IMR-90 (cell line): ENCODE results near the gene RBPJ. TPM values are rescaled to one million over a fixed set of nuclear protein-coding genes. Genes with fewer than 3 reads are reported as not detected.

Source experiments
- ATAC-seq: fragments of 200-7000 bp; cut with Tn5 transposase; 2 replicates; pipeline ENCODE4 v1.9.1; 2020; ENCODE audit warnings: low read depth, mild to moderate bottlenecking, moderate library complexity
- BruUV-seq: library from RNA; stranded (reverse); fragments of 400-500 nt; replicated peaks from 2 replicates; lab custom pipeline; 2021; lab: Mats Ljungman, UMichigan
- CTCF ChIA-PET: fragments of 300-600 bp; formaldehyde crosslinking; extraction: SDS; loops from one replicate; lab custom pipeline; 2021; ENCODE audit warnings: antibody characterized with exemption; lab: Yijun Ruan, JAX
- POLR2A ChIA-PET: fragments of 300-600 bp; sonication (Branson Sonifier 250); formaldehyde crosslinking; loops from one replicate; lab custom pipeline; 2022; ENCODE audit warnings: antibody characterized with exemption; ENCODE audit not compliant: unreplicated experiment; lab: Charles Lee
- DNase-seq: peaks from one replicate; pipeline ENCODE4 v3.0.0; 2013
- H2AFZ ChIP-seq: replicated peaks from 2 replicates; pipeline ENCODE3; 2013; ENCODE audit warnings: low read length, mild to moderate bottlenecking; ENCODE audit not compliant: poor library complexity
- H2AK5ac ChIP-seq: 2 replicates; pipeline ENCODE4 v1.6.1; 2013; ENCODE audit warnings: low read depth, low read length, inconsistent platforms
- H2AK9ac ChIP-seq: replicated peaks from 2 replicates; pipeline ENCODE3; 2013; ENCODE audit warnings: mild to moderate bottlenecking, low read depth, low read length, moderate library complexity; ENCODE audit not compliant: poor library complexity
- H2BK120ac ChIP-seq: 2 replicates; pipeline ENCODE4 v1.6.1; 2013; ENCODE audit warnings: low read depth, low read length, inconsistent platforms
- H2BK15ac ChIP-seq: 3 replicates; pipeline ENCODE4 v1.6.1; 2013; ENCODE audit warnings: low read depth, low read length, inconsistent platforms
- H2BK20ac ChIP-seq: 2 replicates; pipeline ENCODE4 v1.6.1; 2013; ENCODE audit warnings: low read depth, mild to moderate bottlenecking, inconsistent platforms, low read length, moderate library complexity
- H2BK5ac ChIP-seq: 2 replicates; pipeline ENCODE4 v1.6.1; 2013; ENCODE audit warnings: mild to moderate bottlenecking, low read depth, low read length, inconsistent platforms; ENCODE audit not compliant: poor library complexity, severe bottlenecking
- H3K14ac ChIP-seq: replicated peaks from 2 replicates; pipeline ENCODE4 v1.6.1; 2013; ENCODE audit warnings: low read depth, low read length, inconsistent platforms
- H3K18ac ChIP-seq: 2 replicates; pipeline ENCODE4 v1.6.1; 2013; ENCODE audit warnings: low read depth, low read length, control low read depth
- H3K23ac ChIP-seq: 2 replicates; pipeline ENCODE4 v1.6.1; 2013; ENCODE audit warnings: low read depth, low read length, inconsistent platforms
- H3K27ac ChIP-seq: 2 replicates; pipeline ENCODE4 v1.5.1; 2013; ENCODE audit warnings: mild to moderate bottlenecking, control low read depth, low read length; ENCODE audit not compliant: insufficient read depth
- H3K27me3 ChIP-seq: 2 replicates; pipeline ENCODE4 v1.6.1; 2013; ENCODE audit warnings: low read length; ENCODE audit not compliant: control insufficient read depth, insufficient read depth
- H3K36me3 ChIP-seq: 2 replicates; pipeline ENCODE4 v1.6.1; 2013; ENCODE audit warnings: low read length, mixed read lengths; ENCODE audit not compliant: control insufficient read depth, insufficient read depth
- H3K4ac ChIP-seq: 2 replicates; pipeline ENCODE4 v1.6.1; 2013; ENCODE audit warnings: low read depth, low read length, inconsistent platforms
- H3K4me1 ChIP-seq: 2 replicates; pipeline ENCODE4 v1.6.1; 2013; ENCODE audit warnings: low read length, mixed read lengths; ENCODE audit not compliant: control insufficient read depth, insufficient read depth
- H3K4me2 ChIP-seq: 2 replicates; pipeline ENCODE4 v1.6.1; 2013; ENCODE audit warnings: low read depth, mild to moderate bottlenecking, control low read depth, low read length, moderate library complexity
- H3K4me3 ChIP-seq: 2 replicates; pipeline ENCODE4 v1.5.1; 2013; ENCODE audit warnings: low read depth, mild to moderate bottlenecking, control low read depth, low read length, moderate library complexity; ENCODE audit not compliant: insufficient read depth
- H3K56ac ChIP-seq: 2 replicates; pipeline ENCODE4 v1.6.1; 2013; ENCODE audit warnings: low read length, inconsistent platforms; ENCODE audit not compliant: insufficient read depth; ENCODE audit errors: extremely low read depth
- H3K79me1 ChIP-seq, 2 experiments: 2 replicates each; pipeline ENCODE4 v1.6.1; 2013; ENCODE audit warnings: low read length in 2 of 2, inconsistent platforms in 1 of 2, low read depth in 1 of 2
- H3K9ac ChIP-seq: 2 replicates; pipeline ENCODE4 v1.6.1; 2013; ENCODE audit warnings: low read depth, low read length, control low read depth
- H3K9me1 ChIP-seq: 2 replicates; pipeline ENCODE4 v1.6.1; 2013; ENCODE audit warnings: low read length, inconsistent platforms; ENCODE audit not compliant: insufficient read depth
- H3K9me3 ChIP-seq: 2 replicates; pipeline ENCODE4 v1.6.1; 2013; ENCODE audit warnings: low read length; ENCODE audit not compliant: control insufficient read depth, insufficient read depth
- H4K20me1 ChIP-seq: 2 replicates; pipeline ENCODE4 v1.6.1; 2013; ENCODE audit warnings: low read length, inconsistent platforms; ENCODE audit not compliant: insufficient read depth
- H4K5ac ChIP-seq: 2 replicates; pipeline ENCODE4 v1.6.1; 2013; ENCODE audit warnings: mild to moderate bottlenecking, low read depth, low read length, control low read depth
- H4K8ac ChIP-seq, 2 experiments: 2 replicates each; pipeline ENCODE4 v1.6.1; 2013; ENCODE audit warnings: low read depth in 2 of 2, low read length in 2 of 2, control low read depth in 1 of 2, inconsistent platforms in 1 of 2
- H4K91ac ChIP-seq: 2 replicates; pipeline ENCODE4 v1.6.1; 2013; ENCODE audit warnings: low read depth, low read length, inconsistent platforms; ENCODE audit not compliant: insufficient read depth
- CEBPB ChIP-seq: IDR thresholded peaks from 2 replicates; pipeline ENCODE4 v1.6.1; 2012; ENCODE audit warnings: low read depth, low read length, improper control_type of control experiment
- CTCF ChIP-seq: conservative IDR thresholded peaks from 2 replicates; pipeline ENCODE4 v1.5.1; 2012; ENCODE audit warnings: mild to moderate bottlenecking, low read depth, low read length, improper control_type of control experiment
- ELK1 ChIP-seq: fragments of 150-350 bp; IDR thresholded peaks from 2 replicates; pipeline ENCODE4 v1.6.1; 2016; ENCODE audit warnings: low read depth, mild to moderate bottlenecking, low read length, moderate library complexity, borderline replicate concordance
- FOS ChIP-seq: fragments of 150-350 bp; IDR thresholded peaks from 2 replicates; pipeline ENCODE4 v1.6.1; 2016; ENCODE audit warnings: low read depth, low read length
- WGBS, 2 experiments: methylation state at CpG; one replicate each; pipeline versions ENCODE4 v1.1.5 to v1.1.7; 2013; ENCODE audit warnings: missing lambda C conversion rate in 2 of 2; ENCODE audit not compliant: insufficient read length in 1 of 2; ENCODE audit errors: extremely low coverage in 2 of 2; 5-methylcytosine and 5-hydroxymethylcytosine counted together
- dilution Hi-C: fragments of 300-500 bp; cut with HindIII; formaldehyde crosslinking; loops from one replicate; pipeline ENCODE4 v1.14.3; 2018; ENCODE audit warnings: low sequenced_read_pairs; ENCODE audit not compliant: unreplicated experiment
- in situ Hi-C: fragments of 300-500 bp; cut with MboI; formaldehyde crosslinking; loops from 3 replicates; pipeline ENCODE4 v1.14.3; 2019; ENCODE audit warnings: low sequenced_read_pairs, inconsistent platforms, mixed read lengths
- intact Hi-C: fragments of 100-400 bp; cut with micrococcal nuclease; formaldehyde crosslinking; loops from 2 replicates; pipeline ENCODE4 v1.10.0; 2022
- polyA plus RNA-seq, 3 experiments: library from polyadenylated mRNA; depleted of rRNA; stranded (reverse); fragments of >200 nt; gene quantifications; 2 replicates each; pipeline ENCODE4 v1.2.3, GENCODE V29; 2012; ENCODE audit warnings: low replicate concordance in 1 of 3
- total RNA-seq: library from RNA; depleted of rRNA; stranded (reverse); fragments of >200 nt; gene quantifications from 2 replicates; pipeline ENCODE4 v1.2.3, GENCODE V29; 2012

RBPJ gene
- total and polyA plus RNA-seq, 2 of the 4 experiments (the other 2 are of a cell fraction) = 50.3 to 148 TPM

- TF ChIP-seq CTCF (no peak), FOS (no peak)
These were observed 85.6 kb downstream of the RBPJ start (continued) for GRCh38 chr4:26406346-26406975.

GRCh38 chr4:26407476-26407875 lies 86.7 kb downstream of the RBPJ start:
- ATAC-seq (no peak), DNase-seq (peak; percentile 13)
- no peak overlapping the region for H3K14ac ChIP-seq
- peaks cover 23% of the 10 kb centered on the region for H3K36me3 ChIP-seq
- TF ChIP-seq ELK1 (no peak), CEBPB (peak; percentile 36; the same call in 1 of the 2 replicates)
- H4K8ac ChIP-seq = no peak overlapping the region
- ChIA-PET CTCF (no interaction called here), POLR2A (interaction anchor here (0.6 kb wide), 1 partner anchor 176 kb away, joined by 3 read pairs; no protein-coding TSS in a partner anchor)
- H3K4me1 ChIP-seq = peaks cover 3% of the 10 kb centered on the region; the same call in 1 of the 2 replicates
- WGBS, 2 experiments = no CpG with 5 or more reads among the region's 1 CpG
- peaks cover 18 to 39% of the 10 kb centered on the region in 2 experiments for H3K79me1 ChIP-seq
- H2BK15ac ChIP-seq = no peak overlapping the region
- dilution Hi-C loops = no loop called here
- no peak overlapping the region for H2AFZ ChIP-seq
- H4K20me1 ChIP-seq = peaks cover 3% of the 10 kb centered on the region; the same call in 1 of the 2 replicates
- H3K56ac ChIP-seq = no peak overlapping the region
- no TSS peak for BruUV-seq
- no peak overlapping the region for H4K91ac ChIP-seq
- no peak overlapping the region for H3K4me2 ChIP-seq
- no peak overlapping the region for H2AK5ac ChIP-seq
- H2BK5ac ChIP-seq = peak overlapping the region; percentile 90
- intact Hi-C loops = no loop called here
- no peak overlapping the region for H3K9ac ChIP-seq
- no peak overlapping the region for H2BK20ac ChIP-seq
- H2AK9ac ChIP-seq = no peak overlapping the region
- no peak overlapping the region; the same call in 1 of the 2 replicates for H3K27ac ChIP-seq
- H3K4ac ChIP-seq = no peak overlapping the region
- no peak overlapping the region for H2BK120ac ChIP-seq
- H3K18ac ChIP-seq = peak overlapping the region; percentile 47; the same call in 1 of the 2 replicates
- in situ Hi-C loops = loop anchor here (5.0 to 10.0 kb wide), 2 partner anchors 383 to 415 kb away; no protein-coding TSS in a partner anchor
- H3K23ac ChIP-seq = no peak overlapping the region
- H3K9me1 ChIP-seq = peaks cover 2% of the 10 kb centered on the region; the same call in 1 of the 2 replicates
- peaks cover 7% of the 10 kb centered on the region for H3K9me3 ChIP-seq
- H3K4me3 ChIP-seq = no peak overlapping the region
- H4K5ac ChIP-seq = peak overlapping the region; percentile 68; the same call in 1 of the 2 replicates
- no peaks in the 10 kb centered on the region for H3K27me3 ChIP-seq
